Measurements from ENCODE around the gene FBXL20. TPM values are rescaled to one million over a fixed set of nuclear protein-coding genes. Genes with fewer than 3 reads are reported as not detected.

FBXL20 gene
- total RNA-seq, 1 donor from 2014 or later, result 28.0 TPM

GRCh38 chr17:39244016-39244599 is 157.3 kb downstream of the FBXL20 start:
- no peak overlapping the region for H3K4me3 Mint-ChIP-seq (ENCODE audit: unreplicated experiment)
- H3K9me3 Mint-ChIP-seq (ENCODE audit: unreplicated experiment), result no peaks in the 10 kb centered on the region
- no peak overlapping the region for H3K27ac Mint-ChIP-seq (ENCODE audit: unreplicated experiment)
- no peak for DNase-seq (ENCODE audit: extremely low spot score, unreplicated experiment)
- H3K27me3 Mint-ChIP-seq (ENCODE audit: unreplicated experiment), result no peaks in the 10 kb centered on the region
- H3K36me3 Mint-ChIP-seq (ENCODE audit: unreplicated experiment), result peaks cover 2% of the 10 kb centered on the region
- peaks cover 14% of the 10 kb centered on the region for H3K4me1 Mint-ChIP-seq (ENCODE audit: unreplicated experiment)
- no peak for TF ChIP-seq CTCF (IDR thresholded peaks at IDR 0.05)

GRCh38 chr17:39243155-39243554 is 158.3 kb downstream of the FBXL20 start:
- Mint-ChIP-seq H3K27ac (ENCODE audit: unreplicated experiment) (no peak overlapping the region), H3K27me3 (ENCODE audit: unreplicated experiment) (no peaks in the 10 kb centered on the region), H3K36me3 (ENCODE audit: unreplicated experiment) (no peaks in the 10 kb centered on the region), H3K9me3 (ENCODE audit: unreplicated experiment) (no peaks in the 10 kb centered on the region), H3K4me3 (ENCODE audit: unreplicated experiment) (no peak overlapping the region), H3K4me1 (ENCODE audit: unreplicated experiment) (peaks cover 21% of the 10 kb centered on the region)
- no peak for DNase-seq (ENCODE audit: extremely low spot score, unreplicated experiment)
- no peak for TF ChIP-seq CTCF (IDR thresholded peaks at IDR 0.05)

- no peak for DNase-seq (ENCODE audit: extremely low spot score, unreplicated experiment)
- Mint-ChIP-seq H3K27me3 (ENCODE audit: unreplicated experiment) (no peaks in the 10 kb centered on the region), H3K36me3 (ENCODE audit: unreplicated experiment) (no peaks in the 10 kb centered on the region), H3K4me3 (ENCODE audit: unreplicated experiment) (no peak overlapping the region), H3K27ac (ENCODE audit: unreplicated experiment) (no peak overlapping the region), H3K4me1 (ENCODE audit: unreplicated experiment) (peaks cover 26% of the 10 kb centered on the region), H3K9me3 (ENCODE audit: unreplicated experiment) (no peaks in the 10 kb centered on the region)
- no peak for TF ChIP-seq CTCF (IDR thresholded peaks at IDR 0.05)
These were observed 160.8 kb downstream of the FBXL20 start for GRCh38 chr17:39240631-39241030.

GRCh38 chr17:39239640-39240314 is 161.6 kb downstream of the FBXL20 start:
- Mint-ChIP-seq H3K4me1 (ENCODE audit: unreplicated experiment) (peaks cover 28% of the 10 kb centered on the region), H3K4me3 (ENCODE audit: unreplicated experiment) (no peak overlapping the region), H3K36me3 (ENCODE audit: unreplicated experiment) (no peaks in the 10 kb centered on the region), H3K9me3 (ENCODE audit: unreplicated experiment) (no peaks in the 10 kb centered on the region), H3K27ac (ENCODE audit: unreplicated experiment) (no peak overlapping the region), H3K27me3 (ENCODE audit: unreplicated experiment) (peaks cover 2% of the 10 kb centered on the region)
- no peak for DNase-seq (ENCODE audit: extremely low spot score, unreplicated experiment)
- peak; percentile 57 for TF ChIP-seq CTCF (IDR thresholded peaks at IDR 0.05)

- Mint-ChIP-seq H3K27me3 (ENCODE audit: unreplicated experiment) (peaks cover 2% of the 10 kb centered on the region), H3K9me3 (ENCODE audit: unreplicated experiment) (no peaks in the 10 kb centered on the region), H3K4me1 (ENCODE audit: unreplicated experiment) (peaks cover 15% of the 10 kb centered on the region), H3K27ac (ENCODE audit: unreplicated experiment) (no peak overlapping the region), H3K4me3 (ENCODE audit: unreplicated experiment) (no peak overlapping the region), H3K36me3 (ENCODE audit: unreplicated experiment) (no peaks in the 10 kb centered on the region)
- no peak for TF ChIP-seq CTCF (IDR thresholded peaks at IDR 0.05)
- DNase-seq (ENCODE audit: extremely low spot score, unreplicated experiment), result no peak
These were observed 163.0 kb downstream of the FBXL20 start for GRCh38 chr17:39238311-39238972.

All from osteocyte (in vitro differentiated cells).